Cardiac septum (tissue), 1 donor: ENCODE data around the gene SAFB2. TPM values are rescaled to one million over a fixed set of nuclear protein-coding genes. Genes with fewer than 3 reads are reported as not detected.

Experiments used
- DNase-seq: peaks from one replicate; pipeline ENCODE4 v3.0.0-alpha.2; 2020; ENCODE audit warnings: low spot score
- intact Hi-C: fragments of 100-400 bp; cut with DNase I; formaldehyde crosslinking; loops from one replicate; pipeline ENCODE4 v1.14.0; 2022
- total RNA-seq: library from RNA; stranded (reverse); fragmentation: NEBNext Ultra II Directional; extraction: Animal tissue kit (Norgen Biotek cat#: 25700); gene quantifications from one replicate; pipeline ENCODE4 v1.2.1, GENCODE V29; 2021
- donor health status: DM: no; HTN: no; CAD: no.

SAFB2 gene
- total RNA-seq, 1 donor from 2014 or later = 48.6 TPM

DNA sequence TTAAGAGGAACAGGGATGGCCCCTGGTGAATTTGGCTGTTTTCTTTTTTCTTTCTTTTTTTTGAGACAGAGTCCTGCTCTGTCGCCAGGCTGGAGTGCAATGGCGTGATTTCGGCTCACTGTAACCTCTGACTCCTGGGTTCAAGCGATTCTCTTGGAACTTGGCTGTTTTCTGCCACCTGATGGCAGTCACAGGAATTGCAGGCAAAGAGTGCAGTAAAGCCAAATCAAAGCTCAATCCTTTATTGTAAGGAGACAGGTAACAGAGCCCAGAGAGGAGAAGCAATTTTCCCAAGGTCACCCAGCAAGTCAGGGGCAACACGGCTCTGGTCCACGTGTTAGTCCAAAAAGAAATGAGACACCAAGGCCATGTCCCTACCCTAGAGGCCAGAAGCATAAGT lies 61.0 kb downstream of the SAFB2 start:
- intact Hi-C loops = no loop called here
- DNase-seq = no peak

GRCh38 chr19:5560156-5560555 lies 62.4 kb downstream of the SAFB2 start:
- intact Hi-C loops = no loop called here
- DNase-seq = no peak

GRCh38 chr19:5559804-5560133 lies 62.8 kb downstream of the SAFB2 start:
- intact Hi-C loops = no loop called here
- DNase-seq = no peak

DNA sequence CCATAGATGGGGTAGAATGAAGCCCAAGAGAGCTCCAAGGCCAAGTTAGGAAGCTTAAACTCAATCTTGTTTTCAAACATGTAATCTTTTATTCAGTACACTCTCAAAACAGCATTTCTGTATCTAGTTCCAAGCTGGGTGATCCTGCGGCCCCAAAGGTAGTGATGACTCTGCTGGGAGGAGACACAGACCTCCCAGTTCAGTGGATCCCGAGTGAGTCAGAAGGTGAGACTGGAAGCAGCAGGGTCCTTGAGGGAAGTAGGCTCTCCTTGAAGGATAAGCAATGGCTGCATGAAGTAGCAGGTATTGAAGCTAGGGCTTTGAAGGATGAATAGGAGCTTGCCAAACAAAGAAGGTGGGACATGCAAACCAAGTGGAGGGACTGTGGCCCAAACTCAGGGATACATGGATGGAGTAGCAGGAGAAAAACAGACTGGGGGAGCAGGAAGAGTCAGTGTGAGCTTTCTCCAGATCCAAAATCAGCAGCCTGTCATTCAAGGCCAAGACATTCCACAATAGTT lies 64.4 kb downstream of the SAFB2 start:
- DNase-seq = no peak
- intact Hi-C loops = no loop called here

DNA sequence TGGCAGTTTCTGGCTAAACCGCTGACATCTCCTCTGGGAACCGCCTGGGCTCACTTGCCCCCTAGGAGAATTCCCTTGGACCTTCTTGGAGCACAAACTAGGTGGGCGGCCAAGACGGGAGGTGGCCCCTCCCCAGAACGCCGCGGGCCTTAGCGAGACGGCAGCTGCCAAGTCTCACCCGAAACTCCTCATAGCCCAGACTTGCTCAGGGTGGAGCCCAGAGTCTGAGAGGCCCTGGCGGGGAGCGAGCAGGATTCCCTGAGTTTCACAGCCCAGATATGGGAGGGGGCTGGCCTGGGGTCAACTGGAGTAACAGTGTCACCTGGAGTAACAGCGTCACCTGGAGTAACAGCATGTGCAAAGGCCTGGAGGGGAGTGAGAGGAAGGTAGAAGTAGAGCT lies 64.9 kb downstream of the SAFB2 start:
- intact Hi-C loops = no loop called here
- no peak for DNase-seq

DNA sequence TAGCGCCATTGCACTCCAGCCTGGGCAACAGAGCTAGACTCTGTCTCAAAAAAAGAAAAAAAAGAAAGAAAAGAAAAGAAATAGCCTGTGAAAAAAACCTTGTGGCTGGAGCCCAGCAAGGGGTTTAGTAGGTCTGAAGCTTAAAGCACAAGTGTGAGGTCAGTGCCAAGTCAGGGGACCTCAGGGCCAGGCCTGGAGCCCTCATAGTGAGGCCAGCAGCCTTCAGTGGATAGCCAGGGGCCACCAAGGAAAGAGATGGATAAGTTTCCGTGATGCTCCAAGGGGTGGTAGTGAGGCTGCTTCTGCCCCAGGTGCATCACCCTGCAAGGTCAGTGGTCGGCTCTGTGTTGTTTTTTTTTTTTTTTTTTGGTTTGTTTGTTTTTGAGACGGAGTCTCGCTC lies 67.7 kb downstream of the SAFB2 start:
- no peak for DNase-seq
- intact Hi-C loops = no loop called here

GRCh38 chr19:5553892-5554291 lies 68.7 kb downstream of the SAFB2 start:
- DNase-seq = no peak
- intact Hi-C loops = no loop called here

DNA sequence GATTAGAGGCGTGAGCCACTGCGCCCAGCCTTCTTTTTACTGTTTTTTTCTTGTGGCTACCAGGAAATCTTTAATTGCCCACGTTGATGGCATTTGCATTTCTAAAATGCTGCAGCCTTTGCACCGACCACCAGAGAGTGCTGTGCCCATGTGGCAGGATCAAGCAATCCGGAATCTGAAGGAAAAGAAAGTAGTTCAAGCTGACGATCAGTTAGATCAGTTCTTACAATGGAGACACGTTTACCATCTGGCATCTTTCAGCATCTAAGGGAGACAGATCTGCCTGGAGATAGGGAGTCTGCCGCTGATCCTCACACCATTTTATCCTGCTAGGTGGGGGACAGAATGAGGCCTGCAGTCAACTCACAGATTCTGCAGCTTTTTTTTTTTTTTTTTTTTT lies 74.7 kb downstream of the SAFB2 start:
- intact Hi-C loops = no loop called here
- no peak for DNase-seq

GRCh38 chr19:5545984-5546383 lies 76.6 kb downstream of the SAFB2 start:
- intact Hi-C loops = no loop called here
- DNase-seq = no peak

- DNase-seq = no peak
- intact Hi-C loops = no loop called here
Measured at GRCh38 chr19:5545051-5545450, 77.5 kb downstream of the SAFB2 start.

DNA sequence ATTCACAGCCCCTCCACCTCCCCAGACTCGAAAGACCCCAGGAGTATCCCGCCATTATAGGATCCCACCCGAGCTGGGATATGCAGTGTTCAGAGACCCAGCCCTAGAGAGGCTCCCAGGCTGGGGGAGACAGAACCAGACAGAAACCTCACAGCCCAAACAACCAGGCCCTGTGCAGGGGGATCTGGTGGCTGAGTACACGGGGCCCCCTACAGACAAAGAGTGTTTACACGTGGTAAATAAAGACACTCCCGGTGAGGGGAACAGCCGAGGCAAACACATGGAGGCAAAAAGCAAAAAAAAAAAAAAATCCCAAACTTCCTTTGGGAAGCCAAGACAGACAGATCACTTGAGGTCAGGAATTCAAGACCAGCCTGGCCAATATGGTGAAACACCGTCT lies 79.9 kb downstream of the SAFB2 start:
- intact Hi-C loops = loop anchor here (2.0 kb wide), 1 partner anchor 18 kb away; no protein-coding TSS in a partner anchor
- DNase-seq = no peak

DNA sequence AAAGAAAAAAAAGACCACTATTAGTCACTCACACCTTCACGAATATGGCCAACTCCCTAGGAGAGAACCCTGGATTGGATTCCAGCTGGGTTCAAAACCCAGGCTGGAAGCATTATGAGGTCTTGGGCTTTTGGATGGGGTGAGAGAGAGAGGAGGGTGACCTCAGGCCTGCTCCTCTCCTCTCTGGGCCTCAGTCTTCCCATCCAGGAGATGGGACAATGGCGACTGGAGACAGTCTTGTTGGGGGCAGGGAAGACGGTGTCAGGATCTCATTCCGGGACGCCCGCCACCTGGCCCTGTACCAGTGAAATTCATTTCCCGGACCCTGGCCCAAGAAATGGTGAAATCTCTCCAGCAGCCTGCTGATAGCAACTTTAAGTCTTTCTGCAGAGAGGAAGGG lies 81.1 kb downstream of the SAFB2 start:
- no peak for DNase-seq
- intact Hi-C loops = no loop called here

- DNase-seq = no peak
Measured at GRCh38 chr19:5540208-5540607, 82.4 kb downstream of the SAFB2 start.

DNA sequence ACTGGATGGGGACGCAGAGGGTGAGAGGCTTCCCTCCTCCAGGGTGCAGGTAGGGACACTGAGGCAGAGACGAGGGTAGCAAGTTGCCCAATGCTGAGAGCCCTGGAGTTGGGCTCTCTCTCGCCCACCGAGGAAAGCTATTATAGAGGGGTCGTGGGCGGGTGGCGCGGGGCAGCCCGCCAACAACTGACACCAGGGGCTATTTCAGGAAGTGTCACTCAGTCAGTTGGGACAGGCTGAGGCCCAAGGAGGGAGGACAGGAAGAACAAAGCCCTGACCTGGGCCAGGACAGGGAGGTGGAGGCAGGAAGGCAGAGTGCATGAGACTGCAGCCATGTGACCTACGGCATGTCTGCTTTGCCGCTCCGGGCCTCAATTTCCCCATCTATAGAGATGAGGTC lies 84.7 kb downstream of the SAFB2 start:
- intact Hi-C loops = no loop called here
- DNase-seq = peak; percentile 76

More at GRCh38 chr19:5540208-5540607, 82.4 kb downstream of the SAFB2 start:
- intact Hi-C loops = no loop called here

Other genes starting within 250 kb of the SAFB2 start
- gene ZNRF4, start 167.4 kb downstream of the SAFB2 start, total RNA-seq = not detected
- 0.16 TPM for gene TINCR, start 54.8 kb downstream of the SAFB2 start, total RNA-seq
- 67.4 TPM for gene SAFB, start 307 bp upstream of the SAFB2 start, total RNA-seq
- gene MICOS13, start 57.7 kb upstream of the SAFB2 start, total RNA-seq = 143 TPM
- gene HSD11B1L, start 58.3 kb upstream of the SAFB2 start, total RNA-seq = 4.3 TPM
- 337 TPM for gene RPL36, start 67.5 kb upstream of the SAFB2 start, total RNA-seq
- gene LONP1, start 97.4 kb upstream of the SAFB2 start, total RNA-seq = 70.8 TPM
- not detected for gene CATSPERD, start 97.9 kb upstream of the SAFB2 start, total RNA-seq
- gene PRR22, start 162.0 kb upstream of the SAFB2 start, total RNA-seq = 1.3 TPM
- 21.6 TPM for gene DUS3L, start 168.4 kb upstream of the SAFB2 start, total RNA-seq
- gene NRTN, start 182.3 kb upstream of the SAFB2 start, total RNA-seq = 23.6 TPM
- not detected for gene FUT6, start 216.9 kb upstream of the SAFB2 start, total RNA-seq
- gene FUT3, start 228.7 kb upstream of the SAFB2 start, total RNA-seq = not detected
- gene FUT5, start 247.8 kb upstream of the SAFB2 start, total RNA-seq = not detected